ENCODE measurements around the gene MSN.
"Not testable (repeated sequence)": the region's sequence is repeated elsewhere in the genome, so short reads cannot be mapped to it uniquely, and the experiment has no call there.

Gene MSN

GRCh38 chrX:65757943-65758342 lies 90.5 kb downstream of the MSN start:
- H3K4me3 ChIP-seq (ENCODE audit: insufficient read depth, low read length, poor library complexity, severe bottlenecking), result no peak overlapping the region
- no peaks in the 10 kb centered on the region for H3K36me3 ChIP-seq (ENCODE audit: low read length)
- no peak overlapping the region for H3K9ac ChIP-seq (ENCODE audit: low read length)
- H4K20me1 ChIP-seq (ENCODE audit: low read depth, low read length), result no peaks in the 10 kb centered on the region
- no peaks in the 10 kb centered on the region for H3K27me3 ChIP-seq (ENCODE audit: low read length)
- no peaks in the 10 kb centered on the region for H3K9me2 ChIP-seq (replicated peaks; ENCODE audit: insufficient read depth, low read length)
- no peak for TF ChIP-seq EZH2phosphoT487 (conservative IDR thresholded peaks at IDR 0.05; ENCODE audit: low read length)
- TF ChIP-seq CTCF (IDR thresholded peaks at IDR 0.05; ENCODE audit: insufficient read depth, low read length, poor library complexity, severe bottlenecking), result no peak
- H3F3A ChIP-seq (ENCODE audit: insufficient read depth), result no peaks in the 10 kb centered on the region
- H3K79me2 ChIP-seq (ENCODE audit: insufficient read depth, low read length), result no peaks in the 10 kb centered on the region
- no peak overlapping the region for H2AFZ ChIP-seq (ENCODE audit: low read depth, low read length, severe bottlenecking)
- no peak overlapping the region for H3K4me2 ChIP-seq (ENCODE audit: low read depth, low read length, poor library complexity, severe bottlenecking)
- H3K27ac ChIP-seq (ENCODE audit: low read depth, low read length), result no peak overlapping the region
- no peaks in the 10 kb centered on the region for H3K9me3 ChIP-seq (ENCODE audit: insufficient read depth, low read length)

- H3K4me2 ChIP-seq (ENCODE audit: low read depth, low read length, poor library complexity, severe bottlenecking), result no peak overlapping the region
- no peaks in the 10 kb centered on the region for H3K36me3 ChIP-seq (ENCODE audit: low read length)
- TF ChIP-seq CTCF (IDR thresholded peaks at IDR 0.05; ENCODE audit: insufficient read depth, low read length, poor library complexity, severe bottlenecking) (no peak), EZH2phosphoT487 (conservative IDR thresholded peaks at IDR 0.05; ENCODE audit: low read length) (no peak)
- H4K20me1 ChIP-seq (ENCODE audit: low read depth, low read length), result no peaks in the 10 kb centered on the region
- H3K79me2 ChIP-seq (ENCODE audit: insufficient read depth, low read length), result no peaks in the 10 kb centered on the region
- H3K4me3 ChIP-seq (ENCODE audit: insufficient read depth, low read length, poor library complexity, severe bottlenecking), result no peak overlapping the region
- no peak overlapping the region for H3K9ac ChIP-seq (ENCODE audit: low read length)
- H2AFZ ChIP-seq (ENCODE audit: low read depth, low read length, severe bottlenecking), result no peak overlapping the region
- no peaks in the 10 kb centered on the region for H3K27me3 ChIP-seq (ENCODE audit: low read length)
- H3F3A ChIP-seq (ENCODE audit: insufficient read depth), result no peaks in the 10 kb centered on the region
- H3K27ac ChIP-seq (ENCODE audit: low read depth, low read length), result no peak overlapping the region
- no peaks in the 10 kb centered on the region for H3K9me3 ChIP-seq (ENCODE audit: insufficient read depth, low read length)
- H3K9me2 ChIP-seq (replicated peaks; ENCODE audit: insufficient read depth, low read length), result no peaks in the 10 kb centered on the region
These were observed 91.1 kb downstream of the MSN start for GRCh38 chrX:65758505-65758904.

GRCh38 chrX:65759525-65759924 lies 92.1 kb downstream of the MSN start:
- H3K27me3 ChIP-seq (ENCODE audit: low read length); H3K36me3 ChIP-seq (ENCODE audit: low read length); H2AFZ ChIP-seq (ENCODE audit: low read depth, low read length, severe bottlenecking); H4K20me1 ChIP-seq (ENCODE audit: low read depth, low read length); H3K9me2 ChIP-seq (replicated peaks; ENCODE audit: insufficient read depth, low read length); H3F3A ChIP-seq (ENCODE audit: insufficient read depth); H3K9ac ChIP-seq (ENCODE audit: low read length); H3K4me3 ChIP-seq (ENCODE audit: insufficient read depth, low read length, poor library complexity, severe bottlenecking); H3K4me2 ChIP-seq (ENCODE audit: low read depth, low read length, poor library complexity, severe bottlenecking); H3K27ac ChIP-seq (ENCODE audit: low read depth, low read length); H3K79me2 ChIP-seq (ENCODE audit: insufficient read depth, low read length); H3K9me3 ChIP-seq (ENCODE audit: insufficient read depth, low read length): not testable (repeated sequence)

- Histone ChIP-seq H3K9ac (ENCODE audit: low read length) (no peak overlapping the region), H3K4me2 (ENCODE audit: low read depth, low read length, poor library complexity, severe bottlenecking) (no peak overlapping the region), H3K4me3 (ENCODE audit: insufficient read depth, low read length, poor library complexity, severe bottlenecking) (no peak overlapping the region), H3K27ac (ENCODE audit: low read depth, low read length) (no peak overlapping the region), H3K9me2 (replicated peaks; ENCODE audit: insufficient read depth, low read length) (no peaks in the 10 kb centered on the region), H4K20me1 (ENCODE audit: low read depth, low read length) (no peaks in the 10 kb centered on the region), H3K27me3 (ENCODE audit: low read length) (no peaks in the 10 kb centered on the region), H3F3A (ENCODE audit: insufficient read depth) (no peaks in the 10 kb centered on the region), H3K36me3 (ENCODE audit: low read length) (no peaks in the 10 kb centered on the region), H3K79me2 (ENCODE audit: insufficient read depth, low read length) (no peaks in the 10 kb centered on the region), H3K9me3 (ENCODE audit: insufficient read depth, low read length) (no peaks in the 10 kb centered on the region), H2AFZ (ENCODE audit: low read depth, low read length, severe bottlenecking) (no peak overlapping the region)
- TF ChIP-seq EZH2phosphoT487 (conservative IDR thresholded peaks at IDR 0.05; ENCODE audit: low read length) (no peak), CTCF (IDR thresholded peaks at IDR 0.05; ENCODE audit: insufficient read depth, low read length, poor library complexity, severe bottlenecking) (no peak)
These were observed 102.3 kb downstream of the MSN start for GRCh38 chrX:65769564-65770292.

Measured in SU-DHL-6 (cell line).